GM18951 (cell line): ENCODE results near the gene DHPS.

Experiments
- POLR2A ChIP-seq: IDR thresholded peaks from 4 replicates; pipeline ENCODE4 v1.6.1; 2011; ENCODE audit warnings: mild to moderate bottlenecking; ENCODE audit not compliant: insufficient read length, insufficient read depth; ENCODE audit errors: extremely low read depth
- in situ Hi-C: fragments of 300-500 bp; cut with MboI; formaldehyde crosslinking; loops from one replicate; pipeline ENCODE4 v1.12.0; 2022; ENCODE audit warnings: low sequenced_read_pairs, mixed read lengths, inconsistent platforms; ENCODE audit not compliant: unreplicated experiment

DHPS gene

GRCh38 chr19:12670159-12670928, 11.3 kb downstream of the DHPS start:
- in situ Hi-C loops = loop anchor here (5.0 kb wide), 1 partner anchor 103 kb away; no protein-coding TSS in a partner anchor
- TF ChIP-seq POLR2A = no peak

GRCh38 chr19:12669270-12670158, 12.2 kb downstream of the DHPS start:
- in situ Hi-C loops = loop anchor here (5.0 kb wide), 1 partner anchor 102 kb away; no protein-coding TSS in a partner anchor
- peak; percentile 62 for TF ChIP-seq POLR2A

GRCh38 chr19:12668932-12669269, 12.8 kb downstream of the DHPS start:
- in situ Hi-C loops = no loop called here
- no peak for TF ChIP-seq POLR2A

GRCh38 chr19:12668346-12668745, 13.3 kb downstream of the DHPS start:
- TF ChIP-seq POLR2A = no peak
- in situ Hi-C loops = no loop called here

- TF ChIP-seq POLR2A = no peak
- in situ Hi-C loops = no loop called here
These were observed 13.9 kb downstream of the DHPS start for GRCh38 chr19:12667731-12668302.

- peak; percentile 82 for TF ChIP-seq POLR2A
- in situ Hi-C loops = no loop called here
These were observed 15.2 kb downstream of the DHPS start, which contains the start of the genes MAN2B1 and WDR83 for GRCh38 chr19:12666265-12667048. Gene MAN2B1 (minus strand): TSS chr19:12666742. CDS start chr19:12666701, 41 bp downstream. Gene WDR83 (plus strand): TSS chr19:12666807. CDS start chr19:12669791, 2,984 bp downstream.

GRCh38 chr19:12665671-12666264, 15.9 kb downstream of the DHPS start:
- in situ Hi-C loops = no loop called here
- peak; percentile 14 for TF ChIP-seq POLR2A

- peak; percentile 55 for TF ChIP-seq POLR2A
- in situ Hi-C loops = no loop called here
These were observed 16.5 kb downstream of the DHPS start for GRCh38 chr19:12665281-12665573.

- in situ Hi-C loops = no loop called here
- no peak for TF ChIP-seq POLR2A
These were observed 17.0 kb downstream of the DHPS start for GRCh38 chr19:12664406-12665280.

- in situ Hi-C loops = no loop called here
- TF ChIP-seq POLR2A = peak; percentile 17
These were observed 20.7 kb downstream of the DHPS start for GRCh38 chr19:12660980-12661379.

GRCh38 chr19:12657966-12658365, 23.7 kb downstream of the DHPS start:
- in situ Hi-C loops = no loop called here
- no peak for TF ChIP-seq POLR2A
